HG03097 (cell line): ENCODE measurements around the gene ZNF277.
"Not testable (repeated sequence)": the region's sequence is repeated elsewhere in the genome, so short reads cannot be mapped to it uniquely, and the experiment has no call there.

Source experiments
- ATAC-seq: cut with Tn5 transposase; IDR thresholded peaks from one replicate; pipeline ENCODE4 v1.9.1; 2021; ENCODE audit not compliant: unreplicated experiment, low FRiP score

ZNF277 gene

DNA sequence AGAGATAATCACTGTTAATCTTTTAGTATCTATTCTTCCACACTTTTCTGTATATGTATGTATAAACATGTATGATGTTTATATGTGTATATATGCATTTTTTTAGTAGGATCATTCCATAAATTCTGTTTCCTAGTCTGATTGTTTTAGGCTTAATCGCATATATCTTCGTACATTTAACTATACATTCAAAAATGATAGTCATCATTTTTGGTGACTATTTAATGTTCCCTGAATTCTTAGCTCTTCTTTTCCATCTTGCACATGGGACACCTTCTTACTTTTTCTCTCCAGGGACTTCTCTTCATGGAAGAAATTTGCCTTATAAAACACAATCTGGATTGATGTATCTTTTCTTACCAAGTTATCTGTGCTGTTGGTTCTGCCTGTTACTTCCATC lies 42.1 kb downstream of the ZNF277 start:
- ATAC-seq: no peak

DNA sequence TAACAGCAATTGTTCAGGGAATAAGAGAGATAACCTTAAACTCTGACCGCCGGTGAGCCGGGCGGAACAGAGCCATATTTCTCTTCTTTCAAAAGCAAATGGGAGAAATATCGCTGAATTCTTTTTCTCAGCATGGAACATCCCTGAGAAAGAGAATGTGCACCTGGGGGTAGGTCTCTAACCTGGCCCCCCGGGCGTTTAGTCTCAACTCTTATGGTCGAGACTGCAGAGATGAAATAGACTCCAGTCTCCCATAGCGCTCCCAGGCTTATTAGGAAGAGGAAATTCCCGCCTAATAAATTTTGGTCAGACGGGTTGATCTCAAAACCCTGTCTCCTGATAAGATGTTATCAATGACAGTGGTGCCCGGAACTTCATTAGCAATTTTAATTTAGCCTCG lies 43.5 kb downstream of the ZNF277 start:
- ATAC-seq: not testable (repeated sequence)

DNA sequence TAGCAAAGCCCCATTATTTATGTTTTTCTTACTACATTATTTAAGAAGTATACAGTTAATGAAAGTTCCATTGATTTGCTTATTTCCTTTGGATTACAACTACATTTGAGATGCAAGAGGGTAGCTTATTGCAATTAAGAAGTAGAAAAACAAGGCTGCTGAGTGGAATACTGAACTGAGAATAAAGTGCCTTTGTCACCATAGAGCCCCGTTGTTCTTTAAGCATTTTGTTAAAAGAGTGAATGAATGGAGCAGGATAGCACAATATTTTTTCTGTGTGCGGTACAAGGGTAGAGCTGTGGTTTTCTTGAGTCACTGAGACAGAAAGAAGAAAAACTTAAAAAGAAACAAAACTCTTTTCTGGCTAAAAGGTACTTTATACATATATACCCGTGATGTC lies 45.6 kb downstream of the ZNF277 start:
- ATAC-seq: no peak

DNA sequence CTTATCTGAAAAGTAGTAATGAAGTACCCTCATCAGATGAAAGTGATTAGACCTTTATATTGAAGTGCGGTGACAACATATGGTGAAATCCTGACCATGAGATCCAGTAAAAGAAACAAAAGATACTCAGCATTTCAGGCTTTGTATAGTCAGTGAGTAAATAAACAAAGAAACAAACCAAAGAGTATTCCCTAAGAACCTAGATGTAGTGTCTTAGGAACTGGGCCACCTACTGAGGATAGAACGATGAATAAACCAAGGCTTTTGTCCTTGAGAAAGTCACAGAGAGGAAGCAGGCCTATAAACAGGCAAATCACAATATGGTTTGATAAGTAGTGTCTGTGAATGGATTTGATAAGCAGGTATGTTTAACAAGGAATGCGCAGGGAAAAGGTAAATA lies 46.2 kb downstream of the ZNF277 start:
- ATAC-seq: no peak

DNA sequence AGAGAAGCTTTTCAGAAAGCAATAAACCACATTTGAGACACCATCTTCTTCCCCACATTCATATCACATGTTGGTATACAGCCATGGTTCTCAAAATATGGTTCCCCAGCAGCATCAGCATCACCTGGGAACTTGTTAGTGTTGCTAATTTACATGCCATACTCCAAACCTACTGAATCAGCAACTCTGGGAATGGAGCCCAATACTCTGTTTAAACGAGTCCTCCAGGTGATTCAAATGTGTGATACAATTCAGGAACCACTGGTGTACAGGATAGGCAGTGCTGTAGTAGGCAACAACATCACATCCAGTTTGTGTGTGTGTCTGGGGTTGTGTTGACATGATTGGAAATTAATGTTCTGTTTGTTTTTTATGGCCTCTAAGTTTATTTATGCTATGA lies 47.7 kb downstream of the ZNF277 start:
- ATAC-seq: no peak

DNA sequence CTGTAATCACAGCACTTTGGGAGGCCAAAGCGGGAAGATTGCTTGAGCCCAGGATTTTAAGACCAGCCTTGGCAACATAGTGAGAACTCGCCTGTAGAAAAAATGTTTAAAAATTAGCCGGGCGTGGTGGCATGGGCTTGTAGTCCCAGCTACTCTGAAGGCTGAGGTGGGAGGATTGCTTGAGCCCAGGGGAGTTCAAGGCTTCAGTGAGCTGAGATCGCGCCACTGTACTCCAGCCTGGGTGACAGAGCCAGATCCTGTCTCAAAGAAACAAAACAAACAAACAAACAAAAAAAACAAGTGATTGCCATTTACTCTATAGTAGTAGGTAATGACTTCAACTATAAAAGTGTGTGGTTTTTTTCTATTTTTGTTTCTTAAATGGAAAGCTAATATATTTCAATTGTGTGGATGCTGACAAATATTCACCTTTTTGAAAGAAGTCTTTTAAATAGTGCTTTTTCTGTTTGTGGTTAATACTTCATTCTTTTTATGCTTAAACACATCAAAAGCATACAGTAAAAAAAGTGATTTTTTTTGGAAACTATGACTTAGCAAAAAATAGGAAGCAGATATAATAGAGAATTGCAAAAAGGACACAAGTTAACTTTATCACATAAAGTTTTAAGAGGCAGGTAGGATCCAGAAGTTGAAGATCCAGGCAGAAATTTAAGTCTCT lies 48.4 kb downstream of the ZNF277 start:
- ATAC-seq: no peak

DNA sequence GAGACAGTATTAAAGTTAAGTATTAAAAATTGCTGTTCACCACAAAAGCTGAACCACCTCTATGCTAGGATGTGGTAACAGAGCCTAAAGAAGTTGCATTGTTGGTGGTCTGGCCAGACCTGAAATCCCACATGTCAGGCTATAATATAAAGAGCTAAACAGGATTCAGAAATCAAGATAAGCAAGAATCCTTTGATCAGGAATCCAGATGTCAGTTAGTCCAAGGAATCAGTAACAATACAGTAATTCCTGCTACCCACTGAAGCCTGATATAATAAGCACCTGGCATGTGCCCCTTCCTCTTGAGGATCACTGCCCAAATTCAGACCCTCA lies 48.9 kb downstream of the ZNF277 start:
- no peak for ATAC-seq

DNA sequence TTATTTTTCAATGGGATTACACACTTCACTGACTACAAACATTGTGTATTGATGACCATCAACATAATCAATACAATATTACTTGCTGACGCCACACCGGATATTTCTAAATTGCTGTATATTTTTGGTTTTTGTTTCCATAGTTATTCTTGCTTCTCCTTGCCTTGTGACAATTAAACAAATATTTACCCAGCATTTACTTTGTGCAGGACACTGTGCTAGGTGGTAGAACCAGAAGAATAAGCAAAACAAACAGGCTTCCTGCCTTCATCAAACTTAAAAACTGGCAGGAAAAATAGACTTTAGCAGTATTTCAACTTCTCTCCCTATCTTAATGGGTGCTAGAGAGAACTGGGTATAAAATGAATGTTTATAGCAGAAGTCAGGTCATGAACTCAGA lies 50.6 kb downstream of the ZNF277 start:
- ATAC-seq: no peak

DNA sequence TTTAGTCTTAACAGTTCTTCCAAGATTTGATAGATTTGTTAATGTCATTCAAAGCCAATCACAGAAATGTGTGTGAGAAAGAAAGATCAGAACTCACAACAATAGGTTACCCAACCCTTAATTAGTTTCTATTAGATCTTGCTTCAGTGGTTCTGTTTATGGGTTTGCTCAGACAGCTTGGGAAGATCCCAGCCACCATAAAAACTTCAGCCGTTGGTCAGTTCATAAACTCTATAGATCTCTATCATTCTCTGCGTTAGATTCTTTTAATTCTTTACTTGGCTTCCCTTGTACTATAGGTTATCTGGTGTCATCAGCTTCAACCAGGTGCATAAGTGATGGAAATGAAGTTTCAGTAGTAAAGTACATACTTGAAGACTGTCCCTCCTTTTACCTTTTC lies 54.4 kb downstream of the ZNF277 start:
- no peak for ATAC-seq

DNA sequence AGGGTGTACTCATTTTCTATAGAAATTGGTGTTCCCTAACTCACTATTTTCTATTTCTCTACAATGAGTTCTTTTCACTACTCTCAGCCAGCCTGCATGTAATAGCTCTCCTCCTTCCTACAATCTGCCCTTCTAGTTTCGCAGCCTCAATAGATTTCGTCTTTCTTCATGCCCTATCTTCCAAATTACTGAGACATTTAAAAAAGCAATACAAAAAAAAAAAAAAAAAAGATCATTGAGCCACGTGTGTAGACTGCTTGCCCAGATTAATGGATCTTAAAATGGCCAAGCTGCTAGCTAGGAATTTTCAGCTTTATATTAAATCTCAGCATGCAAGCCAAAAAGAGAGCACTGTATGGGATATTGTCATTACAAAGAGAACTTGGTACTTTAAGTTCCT lies 55.5 kb downstream of the ZNF277 start:
- ATAC-seq: no peak

DNA sequence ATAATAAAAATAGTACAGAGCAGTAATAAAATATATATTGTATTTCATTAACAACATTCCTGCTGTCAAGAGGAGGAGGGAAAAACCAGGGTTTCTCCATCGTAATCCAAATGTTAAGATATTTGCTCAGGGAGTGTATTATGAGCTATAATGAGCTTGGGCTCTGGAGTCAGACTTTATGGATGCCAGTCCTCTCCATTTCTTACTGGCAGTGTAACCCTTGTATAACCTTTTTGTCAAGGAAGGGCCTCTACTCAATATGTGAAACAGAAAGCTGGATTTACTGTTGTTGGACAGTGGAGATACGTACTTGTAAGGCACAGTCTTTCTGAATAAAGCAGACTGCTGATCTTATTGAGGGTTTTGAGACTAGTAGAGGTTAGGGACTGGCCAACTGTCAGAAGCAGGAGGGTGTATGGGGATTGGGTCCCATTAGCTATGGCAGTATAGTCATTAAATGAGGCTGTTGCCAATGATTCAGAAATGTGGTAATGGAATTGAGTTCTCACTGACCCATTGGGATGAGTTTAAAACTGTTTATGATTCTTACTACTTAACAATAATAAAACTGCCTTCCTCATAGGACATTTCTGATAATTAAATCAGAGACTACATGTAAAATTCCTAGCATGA lies 56.5 kb downstream of the ZNF277 start:
- ATAC-seq: no peak

DNA sequence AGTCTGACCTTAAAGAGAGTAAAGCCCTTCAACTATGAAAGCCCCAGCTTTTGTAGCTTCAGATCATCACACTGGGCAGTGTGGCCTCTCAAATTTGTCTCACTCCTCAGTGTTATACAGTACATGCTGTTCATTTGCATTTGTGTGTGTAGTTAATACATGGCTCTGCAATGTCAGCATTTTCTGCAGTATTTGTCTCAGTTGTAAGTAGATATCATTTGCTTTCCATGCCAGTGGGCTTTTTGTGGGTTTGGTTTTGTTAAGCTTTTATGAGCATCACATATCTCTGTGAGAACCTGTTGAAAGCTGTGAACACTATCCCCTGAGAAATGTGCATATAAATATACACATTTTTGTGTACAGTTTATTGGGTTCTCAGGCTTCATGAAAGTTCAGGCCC lies 57.0 kb downstream of the ZNF277 start:
- no peak for ATAC-seq

DNA sequence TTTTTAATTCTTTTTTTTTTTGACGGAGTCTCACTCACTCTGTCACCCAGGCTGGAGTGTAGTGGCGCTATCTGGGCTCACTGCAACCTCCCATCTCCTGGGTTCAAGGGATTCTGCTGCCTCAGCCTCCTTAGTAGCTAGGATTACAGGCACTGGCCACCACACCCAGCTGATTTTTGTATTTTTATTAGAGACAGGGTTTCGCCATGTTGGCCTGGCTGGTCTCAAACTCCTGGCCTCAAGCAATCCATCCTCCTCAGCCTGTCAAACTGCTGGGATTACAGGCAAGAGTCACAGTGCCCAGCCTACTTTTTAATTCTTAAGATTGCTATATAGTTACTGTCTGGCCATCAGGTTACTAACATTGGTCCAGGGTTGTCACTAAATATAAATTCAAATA lies 59.6 kb downstream of the ZNF277 start:
- ATAC-seq: no peak

DNA sequence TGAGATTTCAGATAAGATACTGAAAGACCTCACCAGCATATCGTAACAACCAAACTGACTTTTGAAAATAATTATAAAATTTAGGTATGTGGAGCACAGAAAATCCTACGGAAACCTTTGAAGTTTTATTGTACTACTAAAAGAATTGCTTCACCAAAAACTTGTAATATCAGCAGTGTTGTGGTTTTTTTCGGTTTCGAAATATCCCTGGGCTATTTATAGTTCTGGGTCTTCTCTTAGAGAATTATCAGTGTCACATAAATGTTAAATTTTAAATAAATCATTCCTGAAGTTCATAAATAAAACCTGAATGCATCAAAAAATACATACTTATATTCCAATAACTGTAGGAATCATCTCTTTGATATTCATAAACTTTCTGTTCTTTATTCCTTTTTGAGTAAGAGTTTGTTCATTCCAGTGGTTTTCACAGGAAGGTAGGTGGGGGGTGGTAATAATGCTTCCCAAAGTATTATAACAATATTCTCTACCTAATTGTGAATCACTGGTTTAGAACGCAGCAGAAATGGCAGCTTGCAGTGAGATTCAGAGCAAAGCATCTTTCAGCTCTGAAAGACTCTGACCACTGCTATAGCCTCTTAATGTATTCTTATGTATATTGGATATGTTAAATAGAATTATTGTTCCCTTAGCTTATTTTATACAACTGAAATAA lies 60.2 kb downstream of the ZNF277 start:
- no peak for ATAC-seq

DNA sequence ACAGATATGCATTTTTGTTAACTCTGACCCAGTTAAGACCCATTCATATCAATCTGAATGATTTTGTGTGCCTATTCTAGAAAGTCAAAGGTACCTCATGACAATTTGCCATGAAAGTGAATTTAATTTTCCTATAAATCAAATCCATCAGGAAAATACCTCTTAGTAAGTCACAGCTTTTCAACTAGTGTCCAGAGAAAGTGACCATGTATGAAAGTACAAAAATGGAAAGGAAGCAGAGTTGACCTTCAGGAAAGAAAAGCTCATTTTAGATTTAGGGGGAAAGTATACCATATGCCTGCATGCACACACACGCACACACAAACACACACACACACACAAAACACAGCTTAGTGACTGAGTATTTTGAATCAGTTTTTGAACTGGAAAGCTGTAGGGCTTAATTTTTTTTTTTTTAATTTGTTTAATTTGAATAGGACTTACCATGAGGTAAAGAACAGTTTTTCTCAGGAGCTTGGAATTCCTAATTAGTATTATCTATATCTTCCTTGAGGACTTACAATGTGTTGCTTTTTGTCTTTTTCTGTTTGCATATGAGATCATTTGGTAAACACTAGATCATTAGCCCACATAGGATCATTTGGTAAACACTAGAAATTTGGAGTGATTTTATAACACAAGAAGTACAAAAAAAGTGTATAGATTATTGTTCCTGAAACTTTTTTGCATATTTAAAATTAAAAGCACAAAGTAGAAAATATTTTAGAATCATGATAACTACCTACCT lies 61.6 kb downstream of the ZNF277 start:
- no peak for ATAC-seq

DNA sequence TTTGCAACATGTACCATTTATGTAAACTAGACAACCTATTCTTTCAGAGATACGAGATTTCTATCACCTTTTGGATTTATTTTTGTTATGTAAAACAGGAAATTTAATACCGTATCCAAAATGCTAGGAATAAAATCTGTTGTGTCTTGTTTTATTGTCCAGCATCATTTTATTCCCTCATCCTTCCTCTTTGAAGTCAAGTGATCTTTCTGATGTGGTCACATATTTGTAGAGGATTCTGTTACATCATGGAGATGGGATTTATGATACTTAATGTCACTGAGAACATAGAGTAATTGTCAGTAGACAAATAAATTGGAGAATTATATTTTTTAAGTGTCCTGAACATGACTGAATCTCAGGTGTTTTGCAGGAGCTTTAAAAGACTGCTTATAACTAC lies 64.7 kb downstream of the ZNF277 start:
- ATAC-seq: no peak

DNA sequence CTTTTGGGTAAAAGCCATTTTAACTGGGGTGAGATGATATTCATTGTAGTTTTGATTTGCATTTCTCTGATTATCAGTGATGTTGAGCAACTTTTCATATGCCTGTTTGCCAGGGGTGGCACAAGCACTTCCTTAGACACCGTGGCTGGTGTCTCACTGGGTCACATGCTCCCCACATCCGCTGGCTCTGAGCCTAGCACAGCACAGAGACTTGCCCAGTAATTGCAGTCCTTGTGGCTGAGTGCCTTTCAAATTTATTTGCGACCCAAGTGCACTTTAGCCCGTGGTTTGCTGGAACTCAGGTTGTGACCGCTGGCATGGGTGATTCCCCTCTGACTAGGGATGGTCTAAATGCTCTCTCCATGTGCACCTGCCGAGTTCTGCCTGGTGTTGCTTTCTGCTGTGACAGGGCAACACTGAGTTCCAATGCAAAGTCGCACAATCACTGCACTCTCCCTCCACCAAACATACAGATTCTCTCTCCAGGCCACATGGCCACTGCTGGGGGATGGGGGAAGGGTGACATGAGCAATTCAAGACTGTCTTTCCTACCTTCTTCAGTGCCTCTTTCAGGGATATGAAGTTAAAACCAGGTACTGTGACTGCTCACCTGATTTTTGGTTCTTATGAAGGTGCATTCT lies 66.5 kb downstream of the ZNF277 start:
- ATAC-seq: no peak

DNA sequence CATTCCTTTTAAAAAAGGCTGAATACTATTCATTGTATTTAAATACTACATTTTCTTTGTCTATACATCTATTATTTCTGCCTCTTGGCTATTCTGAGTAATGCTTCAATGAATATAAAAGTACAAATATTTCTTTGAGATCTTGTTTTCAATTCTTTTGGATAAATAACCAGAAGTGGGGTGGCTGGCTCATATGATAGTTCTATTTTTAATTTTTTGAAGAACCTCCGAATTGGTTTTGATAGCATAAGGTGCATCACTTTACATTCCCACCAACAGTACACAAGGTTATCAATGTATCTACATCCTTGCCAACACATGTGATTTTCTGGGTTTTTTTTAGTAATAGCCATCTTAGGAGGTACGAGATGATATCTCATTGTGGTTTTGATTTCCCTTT lies 72.5 kb downstream of the ZNF277 start:
- ATAC-seq: no peak

DNA sequence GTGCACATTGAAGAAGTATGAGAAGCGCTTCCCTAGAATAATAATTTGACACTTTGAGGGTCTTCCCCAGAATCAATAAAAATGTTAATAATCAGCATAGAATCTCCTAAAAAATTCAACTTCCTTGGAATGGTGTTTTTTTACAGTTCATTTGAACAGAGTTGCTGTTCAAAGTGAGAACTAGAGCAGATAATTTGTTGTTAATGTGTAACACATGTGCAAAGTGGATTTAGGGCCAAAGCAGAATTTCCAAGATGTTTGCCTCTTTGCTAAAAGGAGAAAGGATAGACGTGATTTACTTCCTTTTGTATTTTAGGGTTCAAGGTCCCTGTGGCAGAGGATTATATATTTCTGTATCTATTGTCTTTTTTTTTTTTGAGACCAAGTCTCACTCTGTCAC lies 73.8 kb downstream of the ZNF277 start:
- no peak for ATAC-seq

DNA sequence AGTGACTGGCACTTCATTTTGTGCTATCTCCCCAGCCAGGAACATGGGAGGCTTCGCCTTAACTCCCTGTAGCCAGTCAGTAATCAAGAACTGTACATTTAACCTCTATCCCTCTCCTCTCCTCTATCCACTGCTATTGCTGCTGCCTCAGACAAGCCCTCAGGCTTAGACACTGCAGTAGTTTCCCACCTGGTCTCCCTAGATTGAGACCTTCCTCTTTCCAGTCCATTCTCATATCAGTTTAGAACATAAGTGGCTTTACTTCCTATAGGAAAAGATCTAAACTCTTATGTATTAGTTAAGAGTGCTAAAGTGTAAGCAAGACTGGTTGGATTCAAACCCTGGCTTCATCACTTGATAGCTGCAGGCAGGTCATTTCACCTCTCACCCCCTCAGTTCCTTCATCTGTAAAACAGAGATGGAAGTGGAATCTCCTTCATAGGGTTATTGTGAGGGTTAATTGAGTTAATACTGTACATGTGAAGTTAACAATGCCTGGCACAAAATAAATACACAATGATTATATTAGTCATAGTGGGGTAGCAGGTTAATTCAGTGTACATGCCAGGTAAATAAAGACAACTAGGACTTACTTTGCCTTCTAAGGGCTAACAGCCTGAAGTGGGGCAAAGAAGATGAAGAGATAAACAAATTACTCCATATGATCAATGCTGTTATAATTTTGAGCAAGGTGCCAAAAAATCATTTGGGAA lies 76.1 kb downstream of the ZNF277 start:
- no peak for ATAC-seq
